Activated CD4-positive, alpha-beta T cell treated with anti-CD3 and anti-CD28 coated beads for 24 hours (primary cell): ENCODE results near the gene KLK2.

ENCODE experiments used
- DNase-seq, 2 donors: peaks; one replicate each; pipeline ENCODE4 v3.0.0-alpha.2; 2020; ENCODE audit warnings: low read depth in 2 of 2

The KLK2 gene

GRCh38 chr19:50873056-50873455 is at the start of gene KLK2:
Gene KLK2, plus strand, starts transcription at chr19:50873439. Its CDS starts 35 bp downstream, at chr19:50873474.
- DNase-seq = no peak

DNA sequence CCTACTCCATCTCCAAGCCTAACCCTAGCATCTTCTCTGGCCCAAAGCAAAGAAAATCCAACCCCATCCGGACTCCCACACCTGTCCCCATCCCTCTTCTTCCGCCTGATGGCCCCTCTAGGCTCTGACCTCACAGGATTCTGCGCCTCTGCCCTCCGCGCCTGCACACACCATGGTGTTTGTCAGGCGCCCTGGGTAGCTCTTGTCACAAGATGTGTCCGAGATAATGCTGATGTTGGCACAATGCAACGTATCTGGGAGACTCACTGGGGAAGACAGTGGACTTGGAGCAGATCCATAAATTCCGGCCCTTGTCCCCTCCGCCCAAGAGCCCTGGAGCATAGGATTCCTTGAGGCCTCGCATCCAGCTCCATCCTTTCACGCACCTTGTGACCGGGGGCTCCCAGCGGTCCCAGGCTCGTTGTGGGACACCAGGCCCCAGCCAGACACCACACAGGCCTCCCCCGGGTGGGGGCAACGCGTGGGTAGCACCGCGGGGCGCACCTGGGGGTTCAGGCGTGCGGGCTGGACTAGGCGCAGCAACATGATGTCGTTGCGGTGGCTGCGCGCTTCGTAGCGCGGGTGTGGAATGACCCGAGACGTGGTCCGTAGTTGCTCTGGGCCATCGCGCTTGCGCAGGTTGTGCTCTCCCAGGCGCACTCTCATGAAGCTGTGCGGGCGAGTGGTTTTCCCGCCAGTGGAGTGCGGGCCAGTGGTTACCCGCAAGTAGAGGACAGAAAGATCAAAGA is 46.6 kb upstream of the KLK2 start:
- no peak for DNase-seq

GRCh38 chr19:50827476-50827875 is 45.8 kb upstream of the KLK2 start:
- DNase-seq = no peak

DNA sequence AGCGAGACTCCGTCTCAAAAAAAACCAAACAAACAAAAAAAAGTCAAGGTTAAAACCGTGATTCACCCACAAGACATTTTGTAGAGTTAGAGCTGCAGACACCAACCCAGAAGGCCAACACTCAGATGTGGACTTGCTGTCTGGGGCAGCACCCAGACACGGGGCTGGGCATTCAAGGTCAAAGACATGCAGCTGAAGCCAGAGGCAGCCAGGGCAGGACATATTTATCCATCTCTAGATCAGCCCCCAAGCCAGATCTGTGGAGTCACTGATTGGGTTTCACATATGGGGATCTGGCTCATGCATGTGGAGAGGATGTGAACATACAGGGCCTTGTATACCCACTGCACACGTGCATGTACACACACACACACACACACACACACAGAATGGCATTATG is 43.4 kb upstream of the KLK2 start:
- DNase-seq = no peak

DNA sequence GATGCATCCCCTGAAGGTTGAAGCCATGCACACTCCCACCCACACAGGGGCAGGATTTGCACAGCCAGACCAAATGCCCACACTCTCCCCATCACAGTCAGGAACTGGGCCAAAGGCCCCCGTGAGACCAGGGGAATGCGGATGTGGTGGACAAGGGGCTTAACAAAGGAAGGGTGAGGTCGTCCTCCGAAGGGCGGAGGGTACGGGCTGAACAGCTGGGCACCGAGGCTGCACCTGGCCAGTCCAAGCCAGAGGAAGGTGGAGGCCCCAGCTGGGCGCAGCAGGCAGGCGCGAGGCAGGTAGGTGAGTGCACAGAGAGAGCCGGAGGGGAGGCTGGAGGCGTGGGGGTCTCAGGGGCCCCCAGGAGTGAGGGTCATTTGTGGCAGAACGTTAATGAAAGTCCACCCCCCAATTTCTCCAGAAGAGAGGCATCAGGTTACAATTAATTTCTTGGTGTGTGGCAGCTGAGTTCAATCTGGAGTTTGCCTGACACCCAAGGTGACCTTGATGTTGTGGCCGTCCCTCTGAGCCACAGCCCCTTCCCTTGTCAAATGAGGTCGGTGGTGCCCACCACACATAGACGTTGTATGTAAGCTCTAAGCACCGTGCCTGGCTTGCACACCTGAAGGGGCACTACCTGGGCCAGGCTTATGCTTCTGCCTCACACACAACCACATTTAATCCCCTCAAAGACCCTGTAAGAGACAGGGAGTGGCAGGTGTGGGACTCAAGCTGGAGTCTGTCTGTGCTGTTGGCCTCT is 42.8 kb upstream of the KLK2 start:
- DNase-seq = no peak

DNA sequence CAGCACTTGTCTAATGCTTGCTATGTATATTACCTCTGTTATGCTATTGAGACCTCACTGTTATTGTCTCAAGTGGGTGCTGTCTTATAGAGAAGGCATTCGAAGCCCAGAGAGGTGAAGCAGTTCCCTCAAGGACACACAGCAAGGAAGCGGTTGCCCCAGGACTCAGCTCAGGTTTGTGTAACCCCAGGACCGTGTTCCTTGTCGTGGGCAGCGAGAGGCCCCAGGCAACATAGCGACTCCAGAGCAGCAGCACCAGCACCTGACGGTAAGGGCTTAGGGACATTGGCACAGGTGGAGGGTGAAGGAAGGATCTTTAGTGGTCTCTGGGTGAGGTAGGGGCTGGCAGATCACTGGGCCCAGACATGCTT is 42.2 kb upstream of the KLK2 start:
- no peak for DNase-seq

- DNase-seq = no peak
Observed at GRCh38 chr19:50832666-50833065, 40.6 kb upstream of the KLK2 start.

GRCh38 chr19:50833117-50833801 is 40.0 kb upstream of the KLK2 start, which contains the start of gene KLK15:
Gene KLK15, minus strand, starts transcription at chr19:50833574. Its CDS starts 2,082 bp downstream, at chr19:50831492.
- no peak for DNase-seq

- DNase-seq = no peak
Observed at GRCh38 chr19:50833802-50834167, 39.5 kb upstream of the KLK2 start.

GRCh38 chr19:50835103-50835784 is 38.0 kb upstream of the KLK2 start:
- DNase-seq = no peak

DNA sequence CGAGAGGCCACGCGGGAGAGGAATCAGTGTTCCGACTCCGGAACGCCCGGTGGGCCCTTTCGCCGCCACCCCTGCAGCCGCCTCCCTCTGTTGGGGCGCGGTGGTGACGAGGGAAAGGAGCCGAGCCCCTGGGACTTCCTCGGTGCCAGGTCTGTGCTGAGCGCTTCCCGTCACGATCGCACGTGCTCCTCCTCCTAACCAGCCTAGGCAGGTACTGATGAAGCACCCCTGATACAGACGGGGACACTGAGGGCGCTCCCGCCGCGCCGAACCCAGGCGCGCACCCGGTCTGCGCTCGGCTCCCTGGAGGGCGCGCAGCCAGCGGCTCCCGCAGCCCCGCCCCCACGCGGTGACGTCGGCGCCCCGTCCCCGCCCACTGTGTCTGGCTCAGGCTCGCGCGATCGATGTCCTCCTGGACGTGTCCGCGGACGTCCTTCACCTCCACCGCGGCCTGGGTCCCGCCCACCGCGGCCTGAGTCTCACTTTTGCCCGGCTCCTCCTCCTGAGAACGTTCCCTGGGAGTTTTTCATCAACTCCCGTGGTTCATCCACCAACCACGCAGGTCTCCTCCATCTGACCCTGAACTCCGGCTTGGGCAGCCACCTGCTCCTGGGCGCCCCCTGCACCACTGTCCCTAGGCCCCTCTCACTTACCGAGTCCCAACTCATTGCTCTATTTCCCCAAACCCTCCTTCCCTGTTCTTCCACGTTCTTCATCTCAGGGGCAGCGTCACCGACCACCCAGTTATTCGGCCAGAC is 37.3 kb upstream of the KLK2 start:
- DNase-seq = peak; percentile 65 to 74

DNA sequence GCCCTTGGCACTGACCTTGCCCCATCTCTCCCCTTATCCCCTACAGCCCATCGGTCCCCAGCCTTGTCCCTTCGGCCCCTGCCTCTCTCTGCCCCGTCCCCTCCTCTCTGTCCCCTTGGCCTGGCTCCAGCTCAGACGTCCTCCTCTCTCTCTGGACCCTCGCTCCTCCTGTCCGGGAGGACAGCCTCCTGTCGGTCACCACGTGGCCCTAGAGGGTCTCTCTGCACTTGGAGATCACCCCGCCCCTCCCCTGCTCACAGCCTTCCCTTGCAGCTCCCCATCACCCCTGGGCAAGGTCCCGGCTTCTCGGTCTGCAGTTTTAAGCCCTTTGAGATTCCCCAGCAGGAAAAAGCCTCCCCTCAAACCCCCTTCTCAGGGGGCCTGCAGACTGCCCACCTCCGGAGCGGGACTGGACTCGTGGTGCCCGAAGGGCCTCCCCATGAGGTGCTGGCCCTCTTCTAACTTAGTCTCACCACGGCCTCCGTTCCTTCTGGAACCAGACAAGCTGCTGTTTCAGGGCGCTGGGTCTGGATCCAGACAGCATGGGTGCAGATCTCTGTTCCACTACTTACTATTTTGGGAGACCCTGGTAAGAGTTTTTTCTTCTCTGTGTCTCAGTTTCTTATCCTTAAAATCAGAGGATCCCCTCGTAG is 36.6 kb upstream of the KLK2 start:
- no peak for DNase-seq

- no peak for DNase-seq
Observed at GRCh38 chr19:50837300-50837699, 35.9 kb upstream of the KLK2 start.

DNA sequence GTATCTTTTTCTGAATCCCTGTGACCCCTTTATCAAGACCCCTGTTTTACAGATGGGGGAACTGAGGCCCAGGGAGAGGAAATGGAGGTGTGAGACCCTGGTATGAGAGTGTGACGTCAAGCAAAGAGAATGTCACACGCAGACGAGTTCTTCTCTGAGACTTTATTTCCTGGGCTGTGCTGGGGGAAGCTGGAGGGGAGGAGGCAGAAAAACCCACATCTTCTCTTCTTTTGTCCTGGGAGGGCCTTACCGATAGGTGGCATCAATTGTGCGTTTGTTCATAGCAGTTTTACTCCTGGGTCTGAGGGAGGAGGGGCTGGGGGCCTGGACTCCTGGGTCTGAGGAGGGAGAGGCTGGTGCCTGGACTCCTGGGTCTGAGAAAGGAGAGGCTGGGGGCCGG is 35.0 kb upstream of the KLK2 start:
- no peak for DNase-seq

DNA sequence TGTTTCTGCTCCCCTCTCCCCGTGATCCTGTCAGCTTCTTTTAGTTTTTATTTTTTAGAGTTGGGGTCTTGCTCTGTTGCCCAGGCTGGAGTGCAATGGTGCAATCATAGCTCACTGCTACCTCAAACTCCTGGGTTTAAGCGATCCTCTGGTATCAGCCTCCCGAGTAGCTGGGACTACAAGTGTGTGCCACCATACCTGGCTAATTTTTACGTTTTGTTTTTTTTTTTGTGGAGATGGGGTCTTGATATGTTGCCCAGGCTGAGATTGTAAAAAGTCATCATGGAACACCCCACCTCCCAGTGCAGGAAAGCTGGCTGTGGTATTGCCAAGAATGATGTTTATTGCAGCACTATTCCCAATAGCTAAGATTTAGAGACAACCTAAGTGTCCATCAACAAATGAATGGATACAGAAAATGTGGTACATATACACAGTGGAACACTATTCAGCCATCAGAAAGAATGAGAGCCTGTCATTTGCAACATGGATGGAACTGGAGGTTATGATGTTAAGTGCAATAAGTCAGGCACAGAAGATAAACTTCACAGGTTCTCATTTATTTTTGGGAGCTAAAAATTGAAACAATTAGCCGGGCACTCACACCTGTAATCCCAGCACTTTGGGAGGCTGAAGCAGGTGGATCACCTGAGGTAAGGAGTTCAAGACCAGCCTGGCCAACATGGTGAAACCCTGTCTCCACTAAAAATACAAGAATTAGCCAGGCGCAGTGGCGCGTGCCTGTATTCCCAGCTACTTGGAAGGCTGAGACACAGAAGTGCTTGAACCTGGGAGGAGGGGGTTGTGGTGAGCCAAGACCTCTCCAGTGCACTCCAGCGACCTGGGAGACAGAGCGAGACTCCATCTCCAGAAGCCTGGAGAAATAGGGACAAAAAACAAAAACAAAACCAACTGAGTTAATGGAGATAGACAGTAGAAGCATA is 33.3 kb upstream of the KLK2 start:
- DNase-seq = no peak

- no peak for DNase-seq
Observed at GRCh38 chr19:50842130-50842529, 31.1 kb upstream of the KLK2 start.

- no peak for DNase-seq
Observed at GRCh38 chr19:50843205-50843604, 30.0 kb upstream of the KLK2 start.

- no peak for DNase-seq
Observed at GRCh38 chr19:50843701-50844221, 29.5 kb upstream of the KLK2 start.

DNA sequence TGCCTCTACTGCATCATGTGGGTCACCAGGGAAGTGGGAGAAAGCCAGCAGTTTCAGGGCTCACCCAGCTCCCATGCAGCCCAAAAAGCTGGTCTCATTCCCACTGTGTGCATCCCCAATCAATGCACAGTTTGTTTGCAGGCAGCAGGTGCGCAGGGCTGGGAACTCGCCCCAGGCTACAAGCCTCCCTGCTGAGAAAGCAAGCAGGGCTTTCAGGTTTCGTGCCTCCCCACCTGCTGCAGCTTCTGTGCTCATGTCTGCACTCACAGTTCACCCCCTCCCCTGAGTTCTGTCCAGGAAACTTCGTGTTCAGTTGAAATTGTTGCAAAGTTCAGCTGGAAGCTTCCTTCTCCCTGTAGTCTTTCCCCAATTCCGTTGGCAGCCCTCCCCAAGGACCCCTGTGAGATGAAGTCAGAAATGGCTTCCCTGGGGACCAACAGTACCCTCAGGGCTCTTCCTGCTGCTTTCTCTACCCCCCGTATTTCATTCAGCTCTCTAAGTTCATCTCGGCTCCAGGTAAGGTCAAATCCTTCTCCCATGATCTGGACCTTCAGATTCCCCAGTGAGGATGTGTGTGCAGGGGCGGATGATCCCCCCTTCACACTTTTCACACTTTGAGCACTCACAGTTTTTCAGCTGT is 28.8 kb upstream of the KLK2 start:
- no peak for DNase-seq
